Memory B cell (primary cell): Measurements from ENCODE around the gene ASH1L.
"Not testable (repeated sequence)": the region's sequence is repeated elsewhere in the genome, so short reads cannot be mapped to it uniquely, and the experiment has no call there.

Experiments
- ATAC-seq: fragments of 150-1000 bp; cut with Tn5 transposase; 2 replicates; pipeline ENCODE4 v1.10.0; 2021; ENCODE audit warnings: low read depth, mild to moderate bottlenecking, moderate library complexity
- DNase-seq, 2 donors: peaks; one replicate each; pipeline ENCODE4 v3.0.0; 2022; ENCODE audit warnings: low spot score in 2 of 2
- H3K27ac Mint-ChIP-seq: one replicate; pipeline ENCODE4 v1.8.0; 2022; ENCODE audit warnings: mild to moderate bottlenecking, moderate library complexity, mixed read lengths
- H3K27me3 Mint-ChIP-seq: one replicate; pipeline ENCODE4 v1.8.0; 2022; ENCODE audit warnings: mixed read lengths
- H3K36me3 Mint-ChIP-seq: one replicate; pipeline ENCODE4 v1.8.0; 2022; ENCODE audit warnings: mild to moderate bottlenecking, mixed read lengths
- H3K4me1 Mint-ChIP-seq: one replicate; pipeline ENCODE4 v1.8.0; 2022; ENCODE audit warnings: mixed read lengths
- H3K4me3 Mint-ChIP-seq: one replicate; pipeline ENCODE4 v1.8.0; 2022; ENCODE audit warnings: mild to moderate bottlenecking, moderate library complexity, mixed read lengths
- H3K9me3 Mint-ChIP-seq: one replicate; pipeline ENCODE4 v1.8.0; 2022; ENCODE audit warnings: mixed read lengths

The ASH1L gene

DNA sequence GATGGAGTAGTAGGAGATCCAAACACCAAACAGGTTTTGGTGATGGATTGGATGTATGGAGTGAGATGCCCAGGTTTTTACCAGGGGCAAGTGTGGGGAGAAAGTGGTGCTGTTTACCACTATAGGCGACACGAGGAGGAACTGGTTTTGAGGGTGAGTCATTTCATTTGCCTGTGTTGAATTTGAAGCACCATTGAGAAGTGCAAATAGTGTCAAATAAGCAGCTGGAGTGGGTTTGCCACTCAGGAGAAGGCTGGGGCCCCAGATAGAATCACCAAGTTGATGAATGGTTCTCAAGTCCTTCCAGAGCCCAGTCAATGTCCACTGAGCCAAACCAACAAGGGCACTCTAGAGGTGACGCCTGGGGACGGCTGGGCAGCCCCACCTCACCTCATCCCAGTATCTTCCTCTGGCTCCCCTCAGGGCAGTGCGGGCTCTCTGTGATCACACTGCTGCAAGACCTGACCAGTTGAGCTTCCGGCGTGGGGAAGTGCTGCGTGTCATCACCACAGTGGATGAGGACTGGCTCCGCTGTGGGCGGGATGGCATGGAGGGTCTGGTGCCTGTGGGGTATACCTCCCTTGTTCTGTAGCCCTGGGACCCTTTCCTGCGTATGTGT lies 232.5 kb downstream of the ASH1L start:
- Mint-ChIP-seq H3K4me3 (no peak overlapping the region), H3K36me3 (peaks cover 13% of the 10 kb centered on the region), H3K9me3 (no peaks in the 10 kb centered on the region), H3K27ac (no peak overlapping the region), H3K27me3 (no peaks in the 10 kb centered on the region), H3K4me1 (peaks cover 13% of the 10 kb centered on the region)
- no peak for DNase-seq
- no peak for ATAC-seq

DNA sequence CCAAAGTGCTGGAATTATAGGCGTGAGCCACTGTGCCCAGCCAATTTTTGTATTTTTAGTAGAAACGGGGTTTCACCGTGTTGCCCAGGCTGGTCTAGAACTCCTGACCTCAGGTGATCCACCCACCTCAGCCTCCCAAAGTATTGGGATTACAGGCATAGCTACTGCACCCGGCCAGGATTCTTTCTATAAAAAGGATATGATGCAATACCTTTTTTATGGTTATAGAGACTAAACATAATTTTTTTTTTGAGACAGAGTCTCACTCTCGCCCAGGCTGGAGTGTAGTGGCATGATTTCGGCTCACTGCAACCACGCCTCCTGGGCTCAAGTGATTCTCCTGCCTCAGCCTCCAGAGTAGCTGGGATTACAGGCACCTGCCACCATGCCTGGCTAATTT lies 233.7 kb downstream of the ASH1L start:
- H3K4me3 Mint-ChIP-seq, ATAC-seq: not testable (repeated sequence)

DNA sequence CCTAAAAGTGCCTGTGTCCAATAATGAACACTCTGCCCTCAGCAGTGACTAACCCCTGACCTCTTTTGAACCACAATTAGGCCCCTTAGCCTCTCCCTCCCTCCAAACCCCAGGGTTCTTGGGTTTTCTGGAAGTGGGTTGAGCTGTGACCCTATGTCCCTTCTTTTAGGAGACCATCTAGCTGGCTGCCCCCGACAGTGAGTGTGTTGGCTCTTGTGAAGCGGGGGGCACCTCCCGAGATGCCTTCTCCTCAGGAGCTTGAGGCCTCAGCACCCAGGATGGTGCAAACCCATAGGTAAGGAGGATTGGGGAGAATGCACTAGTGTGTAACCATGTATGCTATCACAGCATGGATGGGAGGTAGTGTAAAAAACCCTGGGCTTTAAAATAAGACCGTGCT lies 234.6 kb downstream of the ASH1L start:
- no peak for DNase-seq
- Mint-ChIP-seq H3K4me3 (no peak overlapping the region), H3K27me3 (no peaks in the 10 kb centered on the region), H3K9me3 (no peaks in the 10 kb centered on the region), H3K27ac (peak overlapping the region; percentile 78), H3K36me3 (peaks cover 7% of the 10 kb centered on the region), H3K4me1 (peaks cover 13% of the 10 kb centered on the region)
- no peak for ATAC-seq

More for the DNA sequence above, 233.7 kb downstream of the ASH1L start:
- not testable (repeated sequence) for DNase-seq, H3K9me3 Mint-ChIP-seq, H3K36me3 Mint-ChIP-seq, H3K27ac Mint-ChIP-seq, H3K27me3 Mint-ChIP-seq
- peaks cover 13% of the 10 kb centered on the region for H3K4me1 Mint-ChIP-seq

DNA sequence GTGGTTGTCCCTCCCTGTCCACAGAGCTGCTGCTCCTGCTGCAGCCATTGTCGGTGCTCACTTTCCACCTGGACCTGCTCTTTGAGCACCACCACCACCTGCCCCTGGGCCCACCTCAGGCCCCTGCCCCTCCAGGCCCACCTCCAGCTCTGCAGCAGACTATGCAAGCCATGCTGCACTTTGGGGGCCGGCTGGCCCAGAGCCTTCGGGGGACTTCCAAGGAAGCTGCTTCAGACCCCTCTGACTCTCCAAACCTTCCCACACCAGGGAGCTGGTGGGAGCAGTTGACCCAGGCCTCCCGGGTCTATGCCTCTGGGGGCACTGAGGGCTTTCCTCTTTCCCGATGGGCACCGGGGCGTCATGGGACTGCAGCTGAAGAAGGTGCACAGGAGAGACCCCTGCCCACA lies 236.0 kb downstream of the ASH1L start:
- Mint-ChIP-seq H3K27me3 (no peaks in the 10 kb centered on the region), H3K36me3 (peaks cover 7% of the 10 kb centered on the region)

DNA sequence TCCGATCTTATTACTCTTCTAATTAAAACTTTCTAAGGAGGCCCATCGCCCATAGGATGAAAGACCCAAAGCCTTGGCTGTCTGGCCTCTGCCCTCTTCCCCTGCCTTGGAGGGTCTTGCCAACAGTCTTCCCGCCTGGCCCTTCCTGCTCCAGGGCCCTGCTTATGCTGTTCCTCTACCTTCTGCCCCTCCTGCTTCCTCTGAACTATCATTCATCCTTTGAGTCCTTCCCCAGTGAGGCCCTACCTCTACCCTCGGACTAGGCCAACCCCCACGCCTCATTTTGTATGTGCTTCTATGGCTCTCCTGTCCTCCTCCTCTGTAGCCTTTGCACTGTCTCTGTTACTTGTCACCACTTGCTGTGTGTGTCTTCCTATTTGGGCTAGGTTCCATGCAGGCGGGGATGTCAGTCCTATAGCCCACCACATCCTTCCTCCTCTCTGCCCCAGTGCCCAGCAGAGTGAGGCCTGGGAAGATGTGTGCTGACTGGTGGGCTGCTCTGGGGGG lies 236.5 kb downstream of the ASH1L start:
- peak overlapping the region; percentile 37 for H3K27ac Mint-ChIP-seq

More for the DNA sequence above, 236.0 kb downstream of the ASH1L start:
- Mint-ChIP-seq H3K4me1 (peaks cover 13% of the 10 kb centered on the region), H3K9me3 (no peaks in the 10 kb centered on the region), H3K27ac (no peak overlapping the region), H3K4me3 (no peak overlapping the region)
- no peak for ATAC-seq
- no peak for DNase-seq

DNA sequence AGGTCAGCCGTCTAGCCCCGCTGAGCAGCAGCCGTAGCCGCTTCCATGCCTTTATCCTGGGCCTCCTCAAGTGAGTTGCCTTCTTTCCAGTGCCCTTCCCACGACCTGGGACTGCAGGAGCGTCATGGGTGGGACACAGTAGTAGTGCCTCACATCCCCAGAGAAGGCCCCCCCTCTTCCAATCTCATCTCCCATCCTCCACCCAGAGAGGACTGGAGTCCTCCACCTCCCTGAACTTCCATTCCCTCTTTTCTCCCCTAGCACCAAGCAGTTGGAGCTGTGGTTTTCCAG lies 237.1 kb downstream of the ASH1L start:
- DNase-seq (no peak), ATAC-seq (no peak)
- Mint-ChIP-seq H3K36me3 (peaks cover under 1% of the 10 kb centered on the region), H3K4me3 (peak overlapping the region; percentile 33), H3K27me3 (no peaks in the 10 kb centered on the region), H3K27ac (no peak overlapping the region), H3K4me1 (peaks cover 11% of the 10 kb centered on the region), H3K9me3 (no peaks in the 10 kb centered on the region)

More for the DNA sequence above, 236.5 kb downstream of the ASH1L start:
- no peak for DNase-seq
- H3K4me1 Mint-ChIP-seq: peaks cover 11% of the 10 kb centered on the region
- peak overlapping the region; percentile 52 for H3K4me3 Mint-ChIP-seq
- H3K36me3 Mint-ChIP-seq: peaks cover 5% of the 10 kb centered on the region
- no peak for ATAC-seq
- no peaks in the 10 kb centered on the region for H3K27me3 Mint-ChIP-seq
- no peaks in the 10 kb centered on the region for H3K9me3 Mint-ChIP-seq

DNA sequence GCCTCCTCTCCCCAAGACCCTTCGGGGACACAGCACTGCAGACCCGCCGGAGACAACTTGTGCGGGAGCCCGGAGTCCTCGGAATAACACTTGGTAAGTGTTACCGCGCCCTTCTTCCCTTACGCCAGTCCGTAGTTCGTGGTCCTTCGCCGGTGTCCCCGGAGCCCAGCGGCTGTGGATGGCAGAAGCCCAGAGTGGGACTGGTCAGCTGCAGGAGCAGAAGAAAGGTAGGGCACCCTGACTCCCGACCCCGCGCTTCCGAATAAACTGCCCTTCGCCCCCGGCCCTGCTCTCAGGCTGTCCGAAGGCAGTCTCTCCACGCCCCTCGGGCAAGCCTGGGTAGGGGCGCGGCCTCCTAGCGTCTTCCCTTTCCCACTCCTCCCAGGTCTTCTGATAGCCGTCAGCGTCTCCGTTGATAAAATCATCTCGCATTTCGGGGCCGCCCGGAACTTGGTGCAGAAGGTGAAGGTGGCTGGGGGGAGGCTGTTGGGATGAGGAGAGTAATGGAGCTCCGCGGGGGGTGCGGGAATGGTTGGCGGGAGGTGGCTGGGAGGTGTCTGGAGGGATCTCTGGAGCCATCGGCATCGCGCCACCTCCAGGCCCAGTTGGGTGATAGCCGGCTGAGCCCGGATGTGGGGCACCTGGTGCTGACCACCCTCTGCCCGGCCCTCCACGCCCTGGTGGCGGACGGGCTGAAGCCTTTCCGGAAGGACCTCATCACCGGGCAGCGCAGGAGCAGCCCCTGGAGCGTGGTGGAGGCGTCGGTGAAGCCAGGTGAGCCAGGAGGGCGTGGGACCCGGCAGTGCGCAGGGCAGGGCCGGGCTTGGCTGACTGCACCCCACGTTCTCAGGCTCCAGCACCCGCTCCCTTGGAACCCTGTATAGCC lies 237.6 kb downstream of the ASH1L start:
- H3K4me1 Mint-ChIP-seq: peaks cover 16% of the 10 kb centered on the region
- ATAC-seq: no peak
- H3K27ac Mint-ChIP-seq: no peak overlapping the region
- peak overlapping the region; percentile 92 for H3K4me3 Mint-ChIP-seq
- DNase-seq: no peak
- no peaks in the 10 kb centered on the region for H3K27me3 Mint-ChIP-seq
- H3K36me3 Mint-ChIP-seq: no peaks in the 10 kb centered on the region
- H3K9me3 Mint-ChIP-seq: no peaks in the 10 kb centered on the region

DNA sequence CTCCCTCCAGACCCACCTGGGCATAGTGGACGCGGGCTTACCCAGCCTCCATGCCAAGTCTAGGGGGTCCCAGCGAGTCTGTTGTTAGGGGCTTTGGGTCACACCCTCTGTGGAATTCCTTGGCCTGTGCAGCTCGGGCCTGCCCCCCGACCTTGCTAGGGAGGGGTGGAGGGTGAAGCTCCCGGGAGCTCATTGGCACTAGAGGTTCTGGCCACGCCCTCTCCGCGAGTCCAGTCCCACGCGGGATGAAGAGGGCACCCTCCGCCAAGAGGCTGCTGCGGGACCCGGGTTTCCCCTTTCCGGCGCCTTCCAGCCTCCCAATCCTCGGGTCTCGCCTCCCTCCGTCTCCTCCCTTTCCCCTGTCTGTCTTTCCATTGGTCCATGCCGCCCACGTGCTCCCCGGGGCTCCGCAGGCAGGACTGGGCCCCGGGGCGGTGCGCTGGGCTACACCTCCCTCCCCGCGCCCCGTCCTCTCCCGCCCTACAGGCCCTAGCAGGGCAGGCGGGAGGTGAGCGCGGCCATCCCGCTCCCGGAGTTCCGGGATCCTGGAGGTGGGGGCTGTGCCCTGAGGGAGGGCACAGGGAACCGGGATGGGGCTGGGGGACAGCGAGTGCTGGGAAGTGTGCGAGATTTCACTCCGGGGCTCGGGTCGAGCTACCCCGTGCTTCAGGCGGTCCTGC lies 238.4 kb downstream of the ASH1L start:
- peaks cover 19% of the 10 kb centered on the region for H3K4me1 Mint-ChIP-seq
- DNase-seq (peak; percentile 72 to 74), ATAC-seq (peak; percentile 71)
- peaks cover under 1% of the 10 kb centered on the region for H3K36me3 Mint-ChIP-seq
- H3K9me3 Mint-ChIP-seq: no peaks in the 10 kb centered on the region
- H3K4me3 Mint-ChIP-seq: peak overlapping the region; percentile 92
- H3K27ac Mint-ChIP-seq: peak overlapping the region; percentile 74
- no peaks in the 10 kb centered on the region for H3K27me3 Mint-ChIP-seq

DNA sequence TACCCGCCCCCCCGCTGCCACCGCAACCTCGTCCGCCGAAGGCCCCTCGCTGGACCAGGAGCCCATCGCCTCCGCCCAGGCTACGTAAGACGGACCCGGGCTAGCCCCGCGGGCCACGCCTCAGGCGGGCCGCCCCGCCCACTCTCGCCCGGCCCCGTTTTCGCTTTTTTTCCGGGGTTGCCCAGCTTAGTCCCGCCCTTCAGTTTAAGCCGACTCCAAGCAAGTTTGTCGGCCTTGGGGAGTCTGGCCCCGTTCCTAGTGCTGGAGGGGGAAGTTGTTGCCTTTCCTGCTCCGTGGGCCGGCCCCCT lies 238.9 kb downstream of the ASH1L start:
- H3K9me3 Mint-ChIP-seq: no peaks in the 10 kb centered on the region
- peaks cover 22% of the 10 kb centered on the region for H3K4me1 Mint-ChIP-seq
- peak overlapping the region; percentile 74 for H3K27ac Mint-ChIP-seq
- ATAC-seq: peak; percentile 66
- H3K4me3 Mint-ChIP-seq: peak overlapping the region; percentile 92
- no peaks in the 10 kb centered on the region for H3K27me3 Mint-ChIP-seq
- peak; percentile 65 to 66 for DNase-seq
- H3K36me3 Mint-ChIP-seq: peaks cover 4% of the 10 kb centered on the region

DNA sequence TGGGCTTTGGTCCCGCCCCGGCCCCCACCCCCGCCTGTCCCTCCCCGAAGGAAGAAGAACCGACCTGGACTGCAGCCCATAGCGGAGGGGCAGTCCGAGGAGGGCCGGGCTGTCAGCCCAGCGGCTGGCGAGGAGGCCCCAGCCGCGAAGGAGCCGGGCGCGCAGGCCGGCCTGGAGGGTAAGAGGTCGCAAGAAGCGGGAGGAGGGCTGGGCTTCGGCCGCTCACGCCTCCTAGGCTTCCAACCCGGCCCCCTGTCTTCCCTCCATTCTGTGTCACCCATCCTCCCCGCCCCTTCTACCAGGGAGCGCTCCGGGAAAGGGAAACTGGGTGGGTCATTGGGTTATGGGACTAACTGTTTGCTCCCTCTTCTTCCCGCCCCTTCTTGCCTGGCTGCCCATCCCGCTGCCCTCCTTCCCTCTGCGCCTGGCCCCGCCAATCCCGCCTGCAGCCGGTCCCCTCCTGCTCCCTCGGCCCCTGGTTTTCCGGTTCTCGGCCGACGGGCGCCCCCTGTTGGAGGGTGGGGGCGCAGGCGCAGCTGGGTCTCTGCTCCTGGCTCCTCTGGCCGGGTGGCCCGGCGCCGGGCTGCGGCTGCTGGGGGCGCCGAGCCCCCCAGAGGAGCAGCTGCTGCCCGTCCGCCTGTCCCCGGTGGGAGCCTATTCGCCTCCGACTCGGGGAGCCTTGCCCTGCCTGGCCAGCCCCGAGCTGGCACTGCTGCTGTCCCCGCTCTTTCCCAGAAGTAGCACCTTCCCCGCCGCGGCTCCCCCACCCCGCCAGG lies 239.5 kb downstream of the ASH1L start:
- Mint-ChIP-seq H3K4me1 (peaks cover 22% of the 10 kb centered on the region), H3K27ac (peak overlapping the region; percentile 74), H3K4me3 (peak overlapping the region; percentile 92), H3K36me3 (peaks cover 4% of the 10 kb centered on the region), H3K9me3 (no peaks in the 10 kb centered on the region), H3K27me3 (no peaks in the 10 kb centered on the region)
- peak; percentile 64 for ATAC-seq
- peak; percentile 88 to 97 for DNase-seq

DNA sequence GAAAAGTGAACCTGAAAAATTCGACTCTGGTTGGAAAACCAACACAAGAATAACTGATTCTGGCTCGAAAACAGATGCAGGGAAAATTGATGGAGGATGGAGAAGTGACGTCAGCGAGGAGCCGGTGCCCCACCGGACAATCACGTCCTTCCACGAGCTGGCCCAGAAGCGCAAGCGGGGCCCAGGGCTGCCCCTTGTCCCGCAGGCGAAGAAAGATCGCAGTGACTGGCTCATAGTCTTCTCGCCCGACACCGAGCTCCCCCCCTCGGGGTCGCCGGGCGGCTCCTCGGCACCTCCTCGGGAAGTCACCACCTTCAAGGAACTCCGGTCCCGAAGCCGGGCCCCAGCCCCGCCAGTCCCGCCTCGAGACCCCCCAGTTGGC lies 240.0 kb downstream of the ASH1L start:
- H3K4me3 Mint-ChIP-seq: peak overlapping the region; percentile 92
- no peaks in the 10 kb centered on the region for H3K9me3 Mint-ChIP-seq
- peaks cover 4% of the 10 kb centered on the region for H3K36me3 Mint-ChIP-seq
- H3K27ac Mint-ChIP-seq: no peak overlapping the region
- peaks cover 22% of the 10 kb centered on the region for H3K4me1 Mint-ChIP-seq
- ATAC-seq (no peak), DNase-seq (no peak)
- H3K27me3 Mint-ChIP-seq: no peaks in the 10 kb centered on the region

DNA sequence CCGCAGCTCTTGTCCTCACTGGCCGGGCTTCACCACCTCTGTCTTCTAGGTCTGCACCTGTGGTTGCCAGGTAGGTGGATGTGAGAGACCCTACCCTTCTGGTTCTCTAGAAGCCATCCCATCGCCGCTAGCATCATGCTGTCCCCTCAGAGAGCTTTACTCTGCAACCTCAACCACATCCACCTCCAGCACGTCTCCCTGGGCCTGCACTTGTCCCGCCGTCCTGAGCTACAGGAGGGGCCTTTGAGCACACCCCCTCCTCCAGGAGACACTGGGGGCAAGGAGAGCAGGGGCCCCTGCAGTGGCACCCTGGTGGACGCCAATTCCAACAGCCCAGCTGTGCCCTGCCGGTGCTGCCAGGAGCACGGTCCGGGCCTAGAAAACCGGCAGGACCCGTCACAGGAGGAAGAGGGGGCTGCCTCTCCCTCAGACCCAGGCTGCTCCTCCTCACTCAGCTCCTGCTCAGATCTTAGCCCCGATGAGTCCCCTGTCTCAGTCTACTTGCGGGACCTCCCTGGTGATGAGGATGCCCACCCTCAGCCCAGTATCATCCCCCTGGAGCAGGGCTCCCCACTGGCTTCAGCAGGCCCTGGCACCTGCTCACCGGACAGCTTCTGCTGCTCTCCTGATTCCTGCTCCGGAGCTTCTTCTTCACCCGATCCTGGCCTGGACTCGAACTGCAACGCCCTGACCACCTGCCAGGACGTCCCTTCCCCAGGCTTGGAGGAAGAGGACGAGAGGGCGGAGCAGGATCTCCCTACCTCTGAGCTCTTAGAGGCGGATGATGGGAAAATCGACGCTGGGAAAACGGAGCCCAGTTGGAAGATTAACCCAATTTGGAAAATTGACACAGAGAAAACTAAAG lies 240.7 kb downstream of the ASH1L start:
- no peaks in the 10 kb centered on the region for H3K9me3 Mint-ChIP-seq
- H3K4me1 Mint-ChIP-seq: peaks cover 22% of the 10 kb centered on the region
- peak overlapping the region; percentile 92 for H3K4me3 Mint-ChIP-seq
- no peaks in the 10 kb centered on the region for H3K27me3 Mint-ChIP-seq
- peaks cover 4% of the 10 kb centered on the region for H3K36me3 Mint-ChIP-seq
- DNase-seq (no peak), ATAC-seq (no peak)
- H3K27ac Mint-ChIP-seq: no peak overlapping the region
